Measurements from ENCODE around the gene NCKAP5. TPM values are rescaled to one million over a fixed set of nuclear protein-coding genes. Genes with fewer than 3 reads are reported as not detected.

NCKAP5 gene
- total RNA-seq, 1 donor from 2014 or later: 0.20 TPM

- Mint-ChIP-seq H3K27me3 (ENCODE audit: unreplicated experiment) (no peaks in the 10 kb centered on the region), H3K27ac (ENCODE audit: unreplicated experiment) (no peak overlapping the region), H3K4me1 (ENCODE audit: low read depth, unreplicated experiment) (no peaks in the 10 kb centered on the region), H3K9me3 (ENCODE audit: unreplicated experiment) (peaks cover 2% of the 10 kb centered on the region), H3K36me3 (ENCODE audit: unreplicated experiment) (no peaks in the 10 kb centered on the region), H3K4me3 (ENCODE audit: unreplicated experiment) (no peak overlapping the region)
- no peak for TF ChIP-seq CTCF (IDR thresholded peaks at IDR 0.05; ENCODE audit: partially characterized antibody, unreplicated experiment)
- no peak for DNase-seq
Observed at GRCh38 chr2:133197156-133197555, 371.1 kb downstream of the NCKAP5 start.

GRCh38 chr2:133194777-133195335 is 373.4 kb downstream of the NCKAP5 start:
- no peak for DNase-seq
- no peak overlapping the region for H3K4me3 Mint-ChIP-seq (ENCODE audit: unreplicated experiment)
- H3K27ac Mint-ChIP-seq (ENCODE audit: unreplicated experiment): no peak overlapping the region
- peaks cover 2% of the 10 kb centered on the region for H3K9me3 Mint-ChIP-seq (ENCODE audit: unreplicated experiment)
- no peak for TF ChIP-seq CTCF (IDR thresholded peaks at IDR 0.05; ENCODE audit: partially characterized antibody, unreplicated experiment)
- no peaks in the 10 kb centered on the region for H3K27me3 Mint-ChIP-seq (ENCODE audit: unreplicated experiment)
- no peaks in the 10 kb centered on the region for H3K36me3 Mint-ChIP-seq (ENCODE audit: unreplicated experiment)
- H3K4me1 Mint-ChIP-seq (ENCODE audit: low read depth, unreplicated experiment): no peaks in the 10 kb centered on the region

GRCh38 chr2:133194362-133194655 is 374.0 kb downstream of the NCKAP5 start:
- H3K36me3 Mint-ChIP-seq (ENCODE audit: unreplicated experiment): no peaks in the 10 kb centered on the region
- no peak for TF ChIP-seq CTCF (IDR thresholded peaks at IDR 0.05; ENCODE audit: partially characterized antibody, unreplicated experiment)
- no peak overlapping the region for H3K27ac Mint-ChIP-seq (ENCODE audit: unreplicated experiment)
- DNase-seq: no peak
- peaks cover 4% of the 10 kb centered on the region for H3K9me3 Mint-ChIP-seq (ENCODE audit: unreplicated experiment)
- H3K27me3 Mint-ChIP-seq (ENCODE audit: unreplicated experiment): no peaks in the 10 kb centered on the region
- H3K4me1 Mint-ChIP-seq (ENCODE audit: low read depth, unreplicated experiment): no peaks in the 10 kb centered on the region
- no peak overlapping the region for H3K4me3 Mint-ChIP-seq (ENCODE audit: unreplicated experiment)

- no peak for DNase-seq
- H3K4me1 Mint-ChIP-seq (ENCODE audit: low read depth, unreplicated experiment): no peaks in the 10 kb centered on the region
- peaks cover under 1% of the 10 kb centered on the region for H3K36me3 Mint-ChIP-seq (ENCODE audit: unreplicated experiment)
- TF ChIP-seq CTCF (IDR thresholded peaks at IDR 0.05; ENCODE audit: partially characterized antibody, unreplicated experiment): no peak
- H3K9me3 Mint-ChIP-seq (ENCODE audit: unreplicated experiment): peaks cover 4% of the 10 kb centered on the region
- no peaks in the 10 kb centered on the region for H3K27me3 Mint-ChIP-seq (ENCODE audit: unreplicated experiment)
- H3K4me3 Mint-ChIP-seq (ENCODE audit: unreplicated experiment): no peak overlapping the region
- no peak overlapping the region for H3K27ac Mint-ChIP-seq (ENCODE audit: unreplicated experiment)
Observed at GRCh38 chr2:133193544-133194361, 374.5 kb downstream of the NCKAP5 start.

GRCh38 chr2:133192028-133192427 is 376.2 kb downstream of the NCKAP5 start:
- Mint-ChIP-seq H3K27me3 (ENCODE audit: unreplicated experiment) (no peaks in the 10 kb centered on the region), H3K4me3 (ENCODE audit: unreplicated experiment) (no peak overlapping the region)

More at GRCh38 chr2:133192028-133192427, 376.2 kb downstream of the NCKAP5 start:
- H3K4me1 Mint-ChIP-seq (ENCODE audit: low read depth, unreplicated experiment): no peaks in the 10 kb centered on the region
- no peak for DNase-seq
- H3K9me3 Mint-ChIP-seq (ENCODE audit: unreplicated experiment): peaks cover 4% of the 10 kb centered on the region
- H3K36me3 Mint-ChIP-seq (ENCODE audit: unreplicated experiment): peaks cover 7% of the 10 kb centered on the region
- peak; percentile 51 for TF ChIP-seq CTCF (IDR thresholded peaks at IDR 0.05; ENCODE audit: partially characterized antibody, unreplicated experiment)
- no peak overlapping the region for H3K27ac Mint-ChIP-seq (ENCODE audit: unreplicated experiment)
